Measurements from ENCODE around the gene SLC5A6. TPM values are rescaled to one million over a fixed set of nuclear protein-coding genes. Genes with fewer than 3 reads are reported as not detected.

SLC5A6 gene
- total RNA-seq, 1 experiment from 2014 or later, result 111 TPM

GRCh38 chr2:27212626-27213471 is 781 bp upstream of the SLC5A6 start:
- DNase-seq (ENCODE audit: low spot score) (no peak), ATAC-seq (0 out of 2 replicates have a peak, but pooled peaks have one; percentile 0)
- no peaks in the 10 kb centered on the region for H3K27me3 Mint-ChIP-seq (ENCODE audit: low read depth)
- CTCF ChIA-PET, result interaction anchor here (1.4 kb wide), 1 partner anchor 79 kb away, joined by 4 read pairs; no protein-coding TSS in a partner anchor
- H3K4me1 Mint-ChIP-seq, result peaks cover 35% of the 10 kb centered on the region
- peak overlapping the region; percentile 100 for H3K27ac Mint-ChIP-seq
- 0 out of 2 replicates have a peak, but pooled peaks have one; percentile 10 for TF ChIP-seq ZNF138 (CRISPR knock-in tag; conservative IDR thresholded peaks at IDR 0.05)
- TF ChIP-seq NR3C1 (CRISPR knock-in tag; conservative IDR thresholded peaks at IDR 0.05; ENCODE audit: low read depth), result no peak
- TF ChIP-seq ZBTB21 (CRISPR knock-in tag; IDR thresholded peaks at IDR 0.05; ENCODE audit: borderline replicate concordance), result peak; percentile 37; the same call in 1 of the 2 replicates
- peak overlapping the region; percentile 99 for H3K4me3 Mint-ChIP-seq
- peaks cover 31% of the 10 kb centered on the region for H3K36me3 Mint-ChIP-seq
- POLR2A ChIA-PET, result interaction anchor here (0.6 to 1.8 kb wide), 5 partner anchors 7 to 142 kb away, joined by 3 to 7 read pairs (median 4); no protein-coding TSS in a partner anchor
- H3K9me3 Mint-ChIP-seq, result no peaks in the 10 kb centered on the region

GRCh38 chr2:27211241-27211942 is 676 bp downstream of the SLC5A6 start:
- Mint-ChIP-seq H3K36me3 (peaks cover 39% of the 10 kb centered on the region), H3K4me3 (peak overlapping the region; percentile 92), H3K9me3 (no peaks in the 10 kb centered on the region), H3K4me1 (peaks cover 26% of the 10 kb centered on the region), H3K27ac (peak overlapping the region; percentile 97), H3K27me3 (ENCODE audit: low read depth) (no peaks in the 10 kb centered on the region)
- peak; percentile 78 for DNase-seq (ENCODE audit: low spot score)
- CTCF ChIA-PET, result interaction anchor here (0.9 to 1.8 kb wide), 5 partner anchors 41 to 92 kb away, joined by 4 to 7 read pairs (median 4); no protein-coding TSS in a partner anchor
- TF ChIP-seq JAZF1 (CRISPR knock-in tag; IDR thresholded peaks at IDR 0.05), result no peak
- TF ChIP-seq, protein P1, sequence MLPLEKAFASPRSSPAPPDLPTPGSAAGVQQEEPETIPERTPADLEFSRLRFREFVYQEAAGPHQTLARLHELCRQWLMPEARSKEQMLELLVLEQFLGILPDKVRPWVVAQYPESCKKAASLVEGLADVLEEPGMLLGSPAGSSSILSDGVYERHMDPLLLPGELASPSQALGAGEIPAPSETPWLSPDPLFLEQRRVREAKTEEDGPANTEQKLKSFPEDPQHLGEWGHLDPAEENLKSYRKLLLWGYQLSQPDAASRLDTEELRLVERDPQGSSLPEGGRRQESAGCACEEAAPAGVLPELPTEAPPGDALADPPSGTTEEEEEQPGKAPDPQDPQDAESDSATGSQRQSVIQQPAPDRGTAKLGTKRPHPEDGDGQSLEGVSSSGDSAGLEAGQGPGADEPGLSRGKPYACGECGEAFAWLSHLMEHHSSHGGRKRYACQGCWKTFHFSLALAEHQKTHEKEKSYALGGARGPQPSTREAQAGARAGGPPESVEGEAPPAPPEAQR (CRISPR knock-in tag; IDR thresholded peaks at IDR 0.05), result no peak
- TF ChIP-seq ZMAT4 (CRISPR knock-in tag; IDR thresholded peaks at IDR 0.05), result no peak
- peak; percentile 40; the same call in 1 of the 2 replicates for TF ChIP-seq FOXP1 (CRISPR knock-in tag; IDR thresholded peaks at IDR 0.05; ENCODE audit: borderline replicate concordance)
- TF ChIP-seq, protein P2, sequence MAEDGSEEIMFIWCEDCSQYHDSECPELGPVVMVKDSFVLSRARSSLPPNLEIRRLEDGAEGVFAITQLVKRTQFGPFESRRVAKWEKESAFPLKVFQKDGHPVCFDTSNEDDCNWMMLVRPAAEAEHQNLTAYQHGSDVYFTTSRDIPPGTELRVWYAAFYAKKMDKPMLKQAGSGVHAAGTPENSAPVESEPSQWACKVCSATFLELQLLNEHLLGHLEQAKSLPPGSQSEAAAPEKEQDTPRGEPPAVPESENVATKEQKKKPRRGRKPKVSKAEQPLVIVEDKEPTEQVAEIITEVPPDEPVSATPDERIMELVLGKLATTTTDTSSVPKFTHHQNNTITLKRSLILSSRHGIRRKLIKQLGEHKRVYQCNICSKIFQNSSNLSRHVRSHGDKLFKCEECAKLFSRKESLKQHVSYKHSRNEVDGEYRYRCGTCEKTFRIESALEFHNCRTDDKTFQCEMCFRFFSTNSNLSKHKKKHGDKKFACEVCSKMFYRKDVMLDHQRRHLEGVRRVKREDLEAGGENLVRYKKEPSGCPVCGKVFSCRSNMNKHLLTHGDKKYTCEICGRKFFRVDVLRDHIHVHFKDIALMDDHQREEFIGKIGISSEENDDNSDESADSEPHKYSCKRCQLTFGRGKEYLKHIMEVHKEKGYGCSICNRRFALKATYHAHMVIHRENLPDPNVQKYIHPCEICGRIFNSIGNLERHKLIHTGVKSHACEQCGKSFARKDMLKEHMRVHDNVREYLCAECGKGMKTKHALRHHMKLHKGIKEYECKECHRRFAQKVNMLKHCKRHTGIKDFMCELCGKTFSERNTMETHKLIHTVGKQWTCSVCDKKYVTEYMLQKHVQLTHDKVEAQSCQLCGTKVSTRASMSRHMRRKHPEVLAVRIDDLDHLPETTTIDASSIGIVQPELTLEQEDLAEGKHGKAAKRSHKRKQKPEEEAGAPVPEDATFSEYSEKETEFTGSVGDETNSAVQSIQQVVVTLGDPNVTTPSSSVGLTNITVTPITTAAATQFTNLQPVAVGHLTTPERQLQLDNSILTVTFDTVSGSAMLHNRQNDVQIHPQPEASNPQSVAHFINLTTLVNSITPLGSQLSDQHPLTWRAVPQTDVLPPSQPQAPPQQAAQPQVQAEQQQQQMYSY (CRISPR knock-in tag; IDR thresholded peaks at IDR 0.05), result no peak
- TF ChIP-seq TEAD1 (CRISPR knock-in tag; IDR thresholded peaks at IDR 0.05), result no peak
- TF ChIP-seq, protein P3, sequence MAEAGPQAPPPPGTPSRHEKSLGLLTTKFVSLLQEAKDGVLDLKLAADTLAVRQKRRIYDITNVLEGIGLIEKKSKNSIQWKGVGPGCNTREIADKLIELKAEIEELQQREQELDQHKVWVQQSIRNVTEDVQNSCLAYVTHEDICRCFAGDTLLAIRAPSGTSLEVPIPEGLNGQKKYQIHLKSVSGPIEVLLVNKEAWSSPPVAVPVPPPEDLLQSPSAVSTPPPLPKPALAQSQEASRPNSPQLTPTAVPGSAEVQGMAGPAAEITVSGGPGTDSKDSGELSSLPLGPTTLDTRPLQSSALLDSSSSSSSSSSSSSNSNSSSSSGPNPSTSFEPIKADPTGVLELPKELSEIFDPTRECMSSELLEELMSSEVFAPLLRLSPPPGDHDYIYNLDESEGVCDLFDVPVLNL (CRISPR knock-in tag; IDR thresholded peaks at IDR 0.05; ENCODE audit: borderline replicate concordance, low read depth), result no peak
- no peak for TF ChIP-seq IRF2 (CRISPR knock-in tag; IDR thresholded peaks at IDR 0.05; ENCODE audit: borderline replicate concordance, low read depth)
- TF ChIP-seq CTCF (IDR thresholded peaks at IDR 0.05), result no peak
- TF ChIP-seq, protein P4, sequence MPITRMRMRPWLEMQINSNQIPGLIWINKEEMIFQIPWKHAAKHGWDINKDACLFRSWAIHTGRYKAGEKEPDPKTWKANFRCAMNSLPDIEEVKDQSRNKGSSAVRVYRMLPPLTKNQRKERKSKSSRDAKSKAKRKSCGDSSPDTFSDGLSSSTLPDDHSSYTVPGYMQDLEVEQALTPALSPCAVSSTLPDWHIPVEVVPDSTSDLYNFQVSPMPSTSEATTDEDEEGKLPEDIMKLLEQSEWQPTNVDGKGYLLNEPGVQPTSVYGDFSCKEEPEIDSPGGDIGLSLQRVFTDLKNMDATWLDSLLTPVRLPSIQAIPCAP (CRISPR knock-in tag; IDR thresholded peaks at IDR 0.05), result 0 out of 2 replicates have a peak, but pooled peaks have one; percentile 33
- TF ChIP-seq, protein P5, sequence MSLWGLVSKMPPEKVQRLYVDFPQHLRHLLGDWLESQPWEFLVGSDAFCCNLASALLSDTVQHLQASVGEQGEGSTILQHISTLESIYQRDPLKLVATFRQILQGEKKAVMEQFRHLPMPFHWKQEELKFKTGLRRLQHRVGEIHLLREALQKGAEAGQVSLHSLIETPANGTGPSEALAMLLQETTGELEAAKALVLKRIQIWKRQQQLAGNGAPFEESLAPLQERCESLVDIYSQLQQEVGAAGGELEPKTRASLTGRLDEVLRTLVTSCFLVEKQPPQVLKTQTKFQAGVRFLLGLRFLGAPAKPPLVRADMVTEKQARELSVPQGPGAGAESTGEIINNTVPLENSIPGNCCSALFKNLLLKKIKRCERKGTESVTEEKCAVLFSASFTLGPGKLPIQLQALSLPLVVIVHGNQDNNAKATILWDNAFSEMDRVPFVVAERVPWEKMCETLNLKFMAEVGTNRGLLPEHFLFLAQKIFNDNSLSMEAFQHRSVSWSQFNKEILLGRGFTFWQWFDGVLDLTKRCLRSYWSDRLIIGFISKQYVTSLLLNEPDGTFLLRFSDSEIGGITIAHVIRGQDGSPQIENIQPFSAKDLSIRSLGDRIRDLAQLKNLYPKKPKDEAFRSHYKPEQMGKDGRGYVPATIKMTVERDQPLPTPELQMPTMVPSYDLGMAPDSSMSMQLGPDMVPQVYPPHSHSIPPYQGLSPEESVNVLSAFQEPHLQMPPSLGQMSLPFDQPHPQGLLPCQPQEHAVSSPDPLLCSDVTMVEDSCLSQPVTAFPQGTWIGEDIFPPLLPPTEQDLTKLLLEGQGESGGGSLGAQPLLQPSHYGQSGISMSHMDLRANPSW (CRISPR knock-in tag; conservative IDR thresholded peaks at IDR 0.05; ENCODE audit: low read depth), result no peak
- TF ChIP-seq SMAD3 (CRISPR knock-in tag; IDR thresholded peaks at IDR 0.05; ENCODE audit: borderline replicate concordance), result 0 out of 2 replicates have a peak, but pooled peaks have one; percentile 30
- peak; percentile 81 for ATAC-seq
- POLR2A ChIA-PET, result interaction anchor here (1.0 to 1.8 kb wide), 4 partner anchors 9 to 124 kb away, joined by 3 to 7 read pairs (median 4); no protein-coding TSS in a partner anchor

All from WTC11 (cell line).